H1 (cell line): Measurements from ENCODE around the gene SPACA7. TPM values are rescaled to one million over a fixed set of nuclear protein-coding genes. Genes with fewer than 3 reads are reported as not detected.

Experiments used
- EGR1 ChIP-seq: IDR thresholded peaks from 2 replicates; pipeline ENCODE4 v1.6.1; 2011; ENCODE audit warnings: low read depth, low read length, borderline replicate concordance
- YY1 ChIP-seq: IDR thresholded peaks from 2 replicates; pipeline ENCODE4 v1.6.1; 2011; ENCODE audit warnings: low read depth, mild to moderate bottlenecking, low read length
- polyA plus RNA-seq, 7 experiments: library from polyadenylated mRNA; depleted of rRNA in 3 of 7; stranded (reverse) in 5 of 7; unstranded in 2 of 7; fragments of >200 nt in 5 of 7; fragments of 200-250 nt in 2 of 7; gene quantifications; 1 replicate in 5 of 7; 2 replicates in 1 of 7; 4 replicates in 1 of 7; pipeline versions ENCODE4 v1.2.1 to v1.2.3, GENCODE V29; 2011 to 2013; ENCODE audit warnings: missing spikeins in 2 of 7, mixed read lengths in 2 of 7
- total RNA-seq: library from RNA; stranded (reverse); fragmentation: NEBNext Ultra II Directional; extraction: Animal tissue kit (Norgen Biotek cat#: 25700); gene quantifications from 2 replicates; pipeline ENCODE4 v1.2.1, GENCODE V29; 2021
- TF ChIP-seq, protein P1 (sequence below): IDR thresholded peaks from 2 replicates; pipeline ENCODE4 v1.6.1; 2012; ENCODE audit warnings: low read length, inconsistent platforms

The SPACA7 gene
- total and polyA plus RNA-seq, 2 of the 8 experiments (the other 6 are each of a cell fraction or from before 2014, with no cell fraction given), result not detected

DNA sequence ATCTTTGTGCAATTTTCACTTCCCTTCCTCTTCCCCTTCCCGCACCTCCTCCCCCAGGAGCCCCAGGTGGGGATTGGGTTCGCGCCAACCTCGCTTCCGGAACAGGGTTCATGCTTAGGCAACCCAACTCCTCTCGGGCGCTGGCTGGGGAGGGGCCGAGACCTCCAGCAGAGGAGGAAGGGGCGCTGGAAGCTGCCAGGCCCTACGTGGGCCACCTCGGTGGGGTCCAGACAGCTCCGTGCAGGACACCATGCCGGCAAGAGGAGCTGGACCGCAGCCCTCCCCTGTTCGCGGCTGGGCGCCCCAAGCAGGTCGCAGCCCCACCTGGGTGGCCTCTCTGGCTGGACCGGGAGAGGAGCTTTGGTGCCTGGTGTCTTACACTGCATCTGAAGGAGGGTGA, 91.1 kb downstream of the SPACA7 start (continued):
- TF ChIP-seq, protein P1, sequence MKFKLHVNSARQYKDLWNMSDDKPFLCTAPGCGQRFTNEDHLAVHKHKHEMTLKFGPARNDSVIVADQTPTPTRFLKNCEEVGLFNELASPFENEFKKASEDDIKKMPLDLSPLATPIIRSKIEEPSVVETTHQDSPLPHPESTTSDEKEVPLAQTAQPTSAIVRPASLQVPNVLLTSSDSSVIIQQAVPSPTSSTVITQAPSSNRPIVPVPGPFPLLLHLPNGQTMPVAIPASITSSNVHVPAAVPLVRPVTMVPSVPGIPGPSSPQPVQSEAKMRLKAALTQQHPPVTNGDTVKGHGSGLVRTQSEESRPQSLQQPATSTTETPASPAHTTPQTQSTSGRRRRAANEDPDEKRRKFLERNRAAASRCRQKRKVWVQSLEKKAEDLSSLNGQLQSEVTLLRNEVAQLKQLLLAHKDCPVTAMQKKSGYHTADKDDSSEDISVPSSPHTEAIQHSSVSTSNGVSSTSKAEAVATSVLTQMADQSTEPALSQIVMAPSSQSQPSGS, result no peak
- TF ChIP-seq YY1 (no peak), EGR1 (no peak)
